Epidermal melanocyte (primary cell): Measurements from ENCODE around the gene LIN54.
"Not testable (repeated sequence)": the region's sequence is repeated elsewhere in the genome, so short reads cannot be mapped to it uniquely, and the experiment has no call there.

Experiments used
- DNase-seq: peaks from one replicate; pipeline ENCODE4 v3.0.0; 2011; ENCODE audit warnings: low spot score; ENCODE audit not compliant: insufficient read length

LIN54 gene

DNA sequence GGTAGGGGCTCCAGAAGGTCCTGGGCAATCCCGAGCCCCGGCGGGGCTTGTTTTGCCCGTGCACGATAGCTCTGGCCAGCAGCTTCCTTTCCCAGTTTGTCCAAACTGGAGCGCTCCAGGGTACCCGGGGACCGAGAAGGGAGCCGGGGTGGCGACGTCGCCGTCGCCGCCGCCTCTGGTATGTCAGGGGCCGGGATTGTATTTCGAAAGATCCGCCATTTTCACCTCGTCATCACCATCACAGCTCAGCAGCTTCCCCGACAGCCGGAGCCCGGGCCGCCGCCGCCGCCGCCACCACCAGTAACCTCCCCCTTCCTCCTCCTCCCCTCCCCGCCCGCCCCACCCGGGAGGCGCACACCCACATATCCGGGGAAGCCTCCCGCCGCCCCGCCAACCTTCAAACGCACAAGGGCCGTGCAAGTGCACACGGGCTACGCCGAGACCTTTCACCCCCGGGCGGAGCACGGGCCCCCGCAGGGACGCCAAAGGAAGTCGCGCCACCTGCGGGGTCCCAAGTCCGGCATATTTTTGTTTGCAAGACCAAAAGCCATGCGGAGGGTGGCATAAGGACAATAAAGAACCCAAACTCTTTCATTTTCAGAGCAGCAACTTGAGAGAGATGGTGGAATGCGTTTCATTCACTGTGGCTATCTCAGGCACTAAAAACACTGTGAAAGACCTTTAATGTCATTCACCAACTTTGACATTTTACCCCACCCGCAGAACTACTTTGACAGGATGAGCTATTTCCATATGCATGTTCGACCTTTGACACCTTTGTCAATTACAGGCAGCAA, at the start of gene LIN54:
Gene LIN54, minus strand, starts transcription at position 302 of the 797 bp plus-strand sequence. CDS start 25,979 bp downstream, outside the sequence.
- peak; percentile 66 for DNase-seq

- DNase-seq = no peak
Observed at GRCh38 chr4:83054928-83055327, 44.3 kb upstream of the LIN54 start.

DNA sequence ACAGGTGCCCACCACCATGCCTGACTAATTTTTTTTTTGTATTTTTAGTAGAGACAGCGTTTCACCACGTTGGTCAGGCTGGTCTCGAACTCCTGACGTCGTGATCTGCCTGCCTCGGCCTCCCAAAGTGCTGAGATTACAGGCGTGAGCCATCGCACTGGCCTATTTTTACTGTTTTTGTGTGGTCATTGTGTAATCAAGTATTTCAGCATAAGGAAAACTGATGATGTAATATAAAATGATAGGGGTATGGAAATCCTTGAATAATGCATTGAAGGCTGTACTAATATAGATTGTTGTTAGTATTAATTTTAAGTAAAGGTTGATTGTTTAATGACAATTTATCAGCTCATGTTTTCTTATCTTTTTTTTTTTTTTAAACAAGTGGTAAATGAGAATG, 38.2 kb upstream of the LIN54 start:
- DNase-seq = not testable (repeated sequence)

DNA sequence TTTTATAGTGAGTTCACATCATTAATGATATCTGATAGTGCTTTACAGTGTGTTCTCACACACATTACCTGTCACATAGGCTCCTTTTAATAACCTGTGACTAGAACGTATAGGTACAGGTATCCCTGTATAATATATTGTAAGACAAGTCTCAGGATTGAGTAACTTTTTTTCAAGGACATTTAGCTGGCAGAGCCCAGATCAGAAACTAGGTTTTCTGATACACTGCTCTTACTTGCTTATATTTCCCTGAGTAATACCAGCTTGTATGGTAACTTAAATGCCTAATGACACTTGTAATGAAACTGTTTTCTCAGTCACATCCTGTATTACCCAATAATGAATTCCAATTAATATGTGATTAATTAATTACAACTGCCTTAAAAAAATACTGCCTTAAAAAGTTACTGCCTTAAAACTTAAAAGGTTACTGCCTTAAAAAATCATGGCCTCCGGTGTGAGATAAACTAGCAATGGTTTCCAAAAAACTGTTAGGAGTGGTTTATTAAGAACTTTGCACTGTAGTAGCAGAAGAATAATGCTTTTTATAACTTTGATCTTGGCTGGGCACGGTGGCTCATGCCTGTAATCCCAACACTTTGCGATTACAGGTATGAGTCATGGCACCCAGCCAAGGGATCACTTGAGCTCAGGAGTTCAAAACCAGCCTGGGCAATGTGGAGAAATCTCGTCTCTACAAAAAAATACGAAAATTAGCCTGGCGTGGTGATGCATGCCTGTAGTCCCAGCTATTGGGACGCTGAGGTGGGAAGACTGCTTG, 36.3 kb upstream of the LIN54 start:
- no peak for DNase-seq

- DNase-seq = no peak
Observed at GRCh38 chr4:83043801-83044407, 33.3 kb upstream of the LIN54 start.

GRCh38 chr4:83043157-83043556, 32.5 kb upstream of the LIN54 start:
- DNase-seq = not testable (repeated sequence)

GRCh38 chr4:83040269-83040668, 29.6 kb upstream of the LIN54 start:
- DNase-seq = no peak

DNA sequence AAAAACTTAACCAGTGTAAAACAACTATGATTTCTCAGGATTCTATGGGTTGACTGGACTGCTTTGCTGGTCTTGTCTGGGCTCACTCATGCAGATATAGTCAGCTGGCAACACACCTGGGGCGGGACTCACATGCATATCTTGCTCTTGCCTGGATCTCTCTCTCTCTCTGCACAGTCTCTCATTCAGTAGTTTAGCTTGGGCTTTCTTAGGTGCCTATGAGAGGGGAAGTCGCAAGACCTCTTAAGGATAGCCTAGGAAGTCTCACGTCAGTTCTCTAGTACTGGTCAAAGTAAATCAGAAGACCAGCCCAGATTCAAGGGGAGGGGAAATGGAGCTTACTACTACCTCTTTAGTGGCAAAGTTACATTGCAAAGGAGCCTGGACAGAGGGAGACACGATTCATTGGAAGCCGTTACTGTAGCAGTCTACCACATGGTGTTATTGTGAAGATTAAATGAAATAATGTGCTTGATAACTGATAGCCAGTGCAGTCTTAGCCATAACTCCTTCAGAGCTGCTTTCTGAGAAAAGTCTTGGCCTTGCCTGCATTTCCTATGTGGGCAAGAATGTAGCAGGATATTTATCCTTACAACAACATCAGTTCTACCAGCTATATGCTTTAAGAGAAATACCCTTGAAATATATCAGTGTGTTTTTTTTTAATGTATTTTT, 26.5 kb upstream of the LIN54 start:
- DNase-seq = no peak

DNA sequence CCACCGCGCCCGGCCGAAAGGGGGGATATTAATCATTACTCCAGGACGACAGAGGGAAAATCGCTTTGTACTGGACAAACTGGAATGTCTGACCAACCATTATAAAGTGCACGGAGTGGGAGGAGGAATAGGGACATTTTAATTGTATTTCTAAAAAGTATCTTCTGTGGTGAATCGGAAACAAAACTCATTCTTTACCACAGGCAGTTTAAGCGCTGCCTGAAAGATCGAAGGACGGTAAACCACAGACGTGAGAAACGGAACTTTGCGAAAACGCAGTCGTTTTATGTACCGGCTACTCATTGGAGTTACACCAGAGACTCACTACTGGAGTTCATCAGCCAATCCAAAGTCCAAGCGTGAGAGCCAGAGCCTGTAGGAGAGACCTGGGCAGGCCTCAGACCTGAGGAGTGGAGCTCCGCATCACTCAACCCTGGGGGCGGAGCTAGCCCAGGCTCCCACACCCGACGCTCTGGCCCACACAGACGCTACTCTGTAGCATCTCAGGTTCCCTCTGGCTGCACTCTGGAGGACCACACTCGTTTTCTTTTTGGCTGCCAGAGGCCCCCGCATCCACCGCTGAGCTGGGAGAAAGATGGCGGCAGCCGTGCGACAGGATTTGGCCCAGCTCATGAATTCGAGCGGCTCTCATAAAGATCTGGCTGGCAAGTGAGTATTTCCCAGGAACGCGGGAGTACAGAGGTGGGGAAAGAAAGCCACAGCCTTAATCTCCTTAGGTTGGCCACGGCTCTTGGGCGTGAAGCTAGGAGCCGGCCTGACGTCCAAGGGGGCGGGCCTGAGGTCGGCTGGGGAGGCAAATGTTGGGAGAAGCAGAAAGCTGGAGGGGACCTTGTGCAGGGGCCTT, 24.2 kb upstream of the LIN54 start, which contains the start of gene COPS4:
Gene COPS4, plus strand, starts transcription at position 554 of the 865 bp plus-strand sequence. Its CDS starts 42 bp downstream, at position 596.
- DNase-seq = peak; percentile 85

DNA sequence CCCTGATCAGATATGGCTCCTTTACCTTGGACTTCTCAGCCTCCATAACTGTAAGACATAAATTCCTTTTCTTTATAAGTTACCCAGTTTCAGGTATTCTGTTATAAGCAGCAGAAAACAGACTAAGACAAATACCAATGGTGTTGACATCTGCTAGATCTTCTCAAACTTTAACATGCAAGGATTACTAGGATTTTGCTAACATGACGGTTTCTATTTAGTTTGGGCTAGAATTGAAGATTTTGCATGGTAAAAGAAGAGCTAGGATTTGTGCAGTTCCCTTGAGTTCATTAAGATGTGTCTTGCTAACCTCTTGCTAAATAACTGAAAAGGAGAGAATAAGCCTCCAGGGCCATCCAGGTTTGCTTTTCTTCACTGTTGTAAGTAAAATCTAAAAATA, 19.1 kb upstream of the LIN54 start:
- DNase-seq = no peak

- DNase-seq = no peak
Observed at GRCh38 chr4:83028976-83029375, 18.4 kb upstream of the LIN54 start.

GRCh38 chr4:83025563-83025962, 14.9 kb upstream of the LIN54 start:
- DNase-seq = no peak

GRCh38 chr4:83024233-83024632, 13.6 kb upstream of the LIN54 start:
- DNase-seq = no peak

- DNase-seq = not testable (repeated sequence)
Observed at GRCh38 chr4:83023599-83023998, 13.0 kb upstream of the LIN54 start.

GRCh38 chr4:83022724-83023450, 12.3 kb upstream of the LIN54 start:
- no peak for DNase-seq

GRCh38 chr4:83019794-83020494, 9.3 kb upstream of the LIN54 start:
- DNase-seq = no peak

GRCh38 chr4:83013902-83014301, 3.3 kb upstream of the LIN54 start:
- DNase-seq = no peak

DNA sequence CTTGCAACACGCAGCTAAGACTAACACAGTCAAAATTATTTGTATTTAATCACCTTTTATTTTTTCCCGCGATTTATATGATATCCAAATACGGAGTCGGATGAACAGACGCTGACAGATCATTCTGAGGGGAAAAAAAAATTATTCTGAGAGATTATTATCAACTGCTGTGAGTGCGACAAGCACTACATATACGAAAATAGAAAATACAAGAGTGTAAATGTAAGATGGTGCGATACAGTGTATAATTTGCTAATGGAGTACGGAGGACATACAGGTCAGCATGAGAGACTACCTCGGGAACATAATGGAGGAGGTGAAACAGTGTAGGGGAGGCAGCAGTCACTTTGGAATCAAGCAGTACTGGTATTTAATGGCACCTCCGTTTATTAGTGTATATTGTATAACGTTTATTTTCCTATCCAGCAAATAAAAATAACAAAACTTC, 2.8 kb upstream of the LIN54 start:
- DNase-seq = no peak
